MM.1S (cell line): Measurements from ENCODE around the gene GPR22.

Source experiments
- DNase-seq: peaks from one replicate; pipeline ENCODE4 v3.0.0-alpha.2; 2015
- H2AFZ ChIP-seq: fragments of 300-600 bp; sonication (generic); 2 replicates; pipeline ENCODE4 v1.6.0; 2016; ENCODE audit warnings: antibody characterized with exemption, low read length
- H3F3A ChIP-seq: fragments of 300-600 bp; sonication (generic); 2 replicates; pipeline ENCODE4 v1.6.1; 2016; ENCODE audit warnings: mild to moderate bottlenecking, antibody characterized with exemption, low read length, moderate library complexity, mixed read lengths; ENCODE audit not compliant: insufficient read depth
- H3K27ac ChIP-seq: fragments of 300-600 bp; sonication (generic); 2 replicates; pipeline ENCODE4 v1.5.1; 2016; ENCODE audit warnings: mild to moderate bottlenecking, low read length
- H3K27me3 ChIP-seq: fragments of 300-600 bp; sonication (generic); replicated peaks from 2 replicates; pipeline ENCODE4 v1.6.0; 2016; ENCODE audit warnings: low read length; ENCODE audit not compliant: insufficient read depth
- H3K36me3 ChIP-seq: fragments of 300-600 bp; sonication (generic); replicated peaks from 2 replicates; pipeline ENCODE4 v1.6.1; 2016; ENCODE audit warnings: mild to moderate bottlenecking, low read length, mixed read lengths; ENCODE audit not compliant: insufficient read depth
- H3K4me1 ChIP-seq: fragments of 300-600 bp; sonication (generic); 2 replicates; pipeline ENCODE4 v1.6.1; 2016; ENCODE audit warnings: low read length, mixed read lengths
- H3K4me2 ChIP-seq: fragments of 300-600 bp; sonication (generic); 2 replicates; pipeline ENCODE4 v1.6.0; 2016; ENCODE audit warnings: low read depth, low read length
- H3K4me3 ChIP-seq: fragments of 300-600 bp; sonication (generic); 2 replicates; pipeline ENCODE4 v1.5.1; 2016; ENCODE audit warnings: low read length, mixed read lengths
- H3K79me2 ChIP-seq: fragments of 300-600 bp; sonication (generic); 2 replicates; pipeline ENCODE4 v1.6.1; 2016; ENCODE audit warnings: mixed run types, low read length, mixed read lengths
- H3K9ac ChIP-seq: fragments of 300-600 bp; sonication (generic); 2 replicates; pipeline ENCODE4 v1.6.1; 2016; ENCODE audit warnings: low read length, mixed read lengths
- H3K9me2 ChIP-seq: fragments of 300-600 bp; sonication (generic); replicated peaks from 2 replicates; pipeline ENCODE4 v1.6.1; 2016; ENCODE audit warnings: mild to moderate bottlenecking, low read length, mixed read lengths; ENCODE audit not compliant: insufficient read depth
- H3K9me3 ChIP-seq: fragments of 300-600 bp; sonication (generic); replicated peaks from 2 replicates; pipeline ENCODE4 v1.6.1; 2016; ENCODE audit warnings: mild to moderate bottlenecking, low read length, mixed read lengths; ENCODE audit not compliant: insufficient read depth
- H4K20me1 ChIP-seq: fragments of 300-600 bp; sonication (generic); 2 replicates; pipeline ENCODE4 v1.6.1; 2016; ENCODE audit warnings: mild to moderate bottlenecking, low read length, moderate library complexity, mixed read lengths; ENCODE audit not compliant: insufficient read depth
- CTCF ChIP-seq: fragments of 300-600 bp; sonication (generic); IDR thresholded peaks from 2 replicates; pipeline ENCODE4 v1.5.1; 2016; ENCODE audit warnings: antibody characterized with exemption, low read length, mixed read lengths
- EZH2 ChIP-seq: fragments of 300-600 bp; sonication (generic); optimal IDR thresholded peaks from 2 replicates; pipeline ENCODE3; 2017; ENCODE audit warnings: low read depth, mild to moderate bottlenecking, antibody characterized with exemption, low read length, mixed read lengths
- EZH2phosphoT487 ChIP-seq: fragments of 300-600 bp; sonication (generic); IDR thresholded peaks from 2 replicates; pipeline ENCODE4 v1.6.1; 2018; ENCODE audit warnings: antibody characterized with exemption, low read length

Gene GPR22

GRCh38 chr7:107506674-107507339 lies 37.0 kb downstream of the GPR22 start:
- no peaks in the 10 kb centered on the region for H4K20me1 ChIP-seq
- no peaks in the 10 kb centered on the region for H3K79me2 ChIP-seq
- peak overlapping the region; percentile 2; the same call in 1 of the 2 replicates for H3K27ac ChIP-seq
- no peak overlapping the region for H2AFZ ChIP-seq
- no peaks in the 10 kb centered on the region for H3K27me3 ChIP-seq
- H3K4me3 ChIP-seq = no peak overlapping the region
- no peak overlapping the region for H3K9ac ChIP-seq
- H3F3A ChIP-seq = no peaks in the 10 kb centered on the region
- no peaks in the 10 kb centered on the region for H3K36me3 ChIP-seq
- H3K9me2 ChIP-seq = no peaks in the 10 kb centered on the region
- no peak for TF ChIP-seq CTCF
- TF ChIP-seq EZH2 = no peak
- no peak for TF ChIP-seq EZH2phosphoT487
- H3K4me1 ChIP-seq = 0 out of 2 replicates have a peak, but pooled peaks cover 7% of the 10 kb centered on the region
- no peaks in the 10 kb centered on the region for H3K9me3 ChIP-seq
- no peak overlapping the region for H3K4me2 ChIP-seq
- DNase-seq = no peak
